ENCODE measurements around the gene ITGAL.
"Not testable (repeated sequence)": the region's sequence is repeated elsewhere in the genome, so short reads cannot be mapped to it uniquely, and the experiment has no call there.

The ITGAL gene

GRCh38 chr16:30458561-30459394, 13.8 kb upstream of the ITGAL start:
- no peaks in the 10 kb centered on the region for H3K36me3 ChIP-seq (replicated peaks)

GRCh38 chr16:30459456-30459855, 13.1 kb upstream of the ITGAL start:
- in situ Hi-C loops (cut with HindIII; ENCODE audit: low pct_ligation_motif_present, low sequenced_read_pairs): no loop called here
- Histone ChIP-seq H3K27ac (no peak overlapping the region), H3K4me3 (ENCODE audit: low read depth, low read length) (no peak overlapping the region), H3K36me3 (replicated peaks) (no peaks in the 10 kb centered on the region), H3K27me3 (replicated peaks) (no peaks in the 10 kb centered on the region)
- TF ChIP-seq CTCF (IDR thresholded peaks at IDR 0.05; ENCODE audit: low read depth, low read length, missing control alignments): no peak
- DNase-seq: no peak

More at GRCh38 chr16:30458561-30459394, 13.8 kb upstream of the ITGAL start:
- in situ Hi-C loops (cut with HindIII; ENCODE audit: low pct_ligation_motif_present, low sequenced_read_pairs): no loop called here
- TF ChIP-seq CTCF (IDR thresholded peaks at IDR 0.05; ENCODE audit: low read depth, low read length, missing control alignments): no peak
- Histone ChIP-seq H3K27ac (no peak overlapping the region), H3K4me3 (ENCODE audit: low read depth, low read length) (no peak overlapping the region), H3K27me3 (replicated peaks) (no peaks in the 10 kb centered on the region)
- no peak for DNase-seq

- DNase-seq; H3K36me3 ChIP-seq (replicated peaks); H3K27ac ChIP-seq; H3K4me3 ChIP-seq (ENCODE audit: low read depth, low read length); H3K27me3 ChIP-seq (replicated peaks); in situ Hi-C loops (cut with HindIII; ENCODE audit: low pct_ligation_motif_present, low sequenced_read_pairs): not testable (repeated sequence)
Observed at GRCh38 chr16:30461426-30461825, 11.1 kb upstream of the ITGAL start.

- no peaks in the 10 kb centered on the region for H3K27me3 ChIP-seq (replicated peaks)
- no peak for TF ChIP-seq CTCF (IDR thresholded peaks at IDR 0.05; ENCODE audit: low read depth, low read length, missing control alignments)
- no peak overlapping the region for H3K4me3 ChIP-seq (ENCODE audit: low read depth, low read length)
- H3K27ac ChIP-seq: no peak overlapping the region
- no peak for DNase-seq
- in situ Hi-C loops (cut with HindIII; ENCODE audit: low pct_ligation_motif_present, low sequenced_read_pairs): no loop called here
- H3K36me3 ChIP-seq (replicated peaks): no peaks in the 10 kb centered on the region
Observed at GRCh38 chr16:30464078-30464477, 8.5 kb upstream of the ITGAL start.

- no peak overlapping the region for H3K4me3 ChIP-seq (ENCODE audit: low read depth, low read length)
- no peak overlapping the region for H3K27ac ChIP-seq
- peaks cover 17% of the 10 kb centered on the region for H3K27me3 ChIP-seq (replicated peaks)
- in situ Hi-C loops (cut with HindIII; ENCODE audit: low pct_ligation_motif_present, low sequenced_read_pairs): no loop called here
- no peak for DNase-seq
- no peaks in the 10 kb centered on the region for H3K36me3 ChIP-seq (replicated peaks)
- TF ChIP-seq CTCF (IDR thresholded peaks at IDR 0.05; ENCODE audit: low read depth, low read length, missing control alignments): no peak
Observed at GRCh38 chr16:30470170-30470512, 2.4 kb upstream of the ITGAL start.

GRCh38 chr16:30470632-30470995, 1.9 kb upstream of the ITGAL start:
- no peak overlapping the region for H3K27ac ChIP-seq
- no peak for DNase-seq
- TF ChIP-seq CTCF (IDR thresholded peaks at IDR 0.05; ENCODE audit: low read depth, low read length, missing control alignments): no peak
- no peaks in the 10 kb centered on the region for H3K36me3 ChIP-seq (replicated peaks)
- no peak overlapping the region for H3K4me3 ChIP-seq (ENCODE audit: low read depth, low read length)
- peaks cover 20% of the 10 kb centered on the region for H3K27me3 ChIP-seq (replicated peaks)
- in situ Hi-C loops (cut with HindIII; ENCODE audit: low pct_ligation_motif_present, low sequenced_read_pairs): no loop called here

Measured in brain microvascular endothelial cell (primary cell).